Activated CD4-positive, alpha-beta T cell treated with anti-CD3 and anti-CD28 coated beads, Interleukin-2, amount 10 ng/mL, durations not matched to agents 24 days and 14 days (primary cell): ENCODE data around the gene DSTYK. TPM values are rescaled to one million over a fixed set of nuclear protein-coding genes. Genes with fewer than 3 reads are reported as not detected.

Source experiments
- DNase-seq: peaks from one replicate; pipeline ENCODE4 v3.0.0; 2022
- H3K27ac Mint-ChIP-seq: one replicate; pipeline ENCODE4 v1.8.0; 2022; ENCODE audit warnings: mild to moderate bottlenecking, mixed read lengths
- H3K27me3 Mint-ChIP-seq: one replicate; pipeline ENCODE4 v1.8.0; 2022; ENCODE audit warnings: mixed read lengths
- H3K36me3 Mint-ChIP-seq: one replicate; pipeline ENCODE4 v1.8.0; 2022; ENCODE audit warnings: low read depth, mild to moderate bottlenecking, mixed read lengths
- H3K4me1 Mint-ChIP-seq: one replicate; pipeline ENCODE4 v1.8.0; 2021; ENCODE audit warnings: mixed read lengths
- H3K4me3 Mint-ChIP-seq: one replicate; pipeline ENCODE4 v1.8.0; 2022; ENCODE audit warnings: mild to moderate bottlenecking, moderate library complexity, mixed read lengths
- H3K9me3 Mint-ChIP-seq: one replicate; pipeline ENCODE4 v1.8.0; 2021; ENCODE audit warnings: mixed read lengths
- intact Hi-C: fragments of 100-400 bp; cut with micrococcal nuclease; formaldehyde crosslinking; loops from one replicate; pipeline ENCODE4 v1.15.1; 2023
- total RNA-seq: library from RNA; stranded (reverse); gene quantifications from 2 replicates; pipeline ENCODE4 v1.2.3, GENCODE V29; 2022

The DSTYK gene
- total RNA-seq = 26.7 and 27.6 TPM in 2 replicates

GRCh38 chr1:205211169-205211838 lies at the start of gene DSTYK:
TSS of gene DSTYK (minus strand) at chr1:205211702. CDS start at chr1:205211535, 167 bp downstream.
- H3K27me3 Mint-ChIP-seq = no peaks in the 10 kb centered on the region
- no peaks in the 10 kb centered on the region for H3K9me3 Mint-ChIP-seq
- peaks cover 16% of the 10 kb centered on the region for H3K36me3 Mint-ChIP-seq
- peaks cover 42% of the 10 kb centered on the region for H3K4me1 Mint-ChIP-seq
- H3K27ac Mint-ChIP-seq = peak within 1 kb of the TSS; percentile 96
- intact Hi-C loops = loop anchor here (1.0 to 5.0 kb wide), 6 partner anchors 8 to 89 kb away; no protein-coding TSS in a partner anchor
- peak; percentile 97 for DNase-seq
- peak within 1 kb of the TSS; percentile 95 for H3K4me3 Mint-ChIP-seq

- no peak overlapping the region for H3K4me3 Mint-ChIP-seq
- no peak for DNase-seq
- H3K4me1 Mint-ChIP-seq = peaks cover 22% of the 10 kb centered on the region
- no peaks in the 10 kb centered on the region for H3K36me3 Mint-ChIP-seq
- intact Hi-C loops = no loop called here
- no peaks in the 10 kb centered on the region for H3K9me3 Mint-ChIP-seq
- no peaks in the 10 kb centered on the region for H3K27me3 Mint-ChIP-seq
- H3K27ac Mint-ChIP-seq = peak overlapping the region; percentile 10
These were observed 48.5 kb upstream of the DSTYK start for GRCh38 chr1:205259998-205260397.

- H3K27ac Mint-ChIP-seq = no peak overlapping the region
- intact Hi-C loops = no loop called here
These were observed 47.9 kb upstream of the DSTYK start for GRCh38 chr1:205259324-205259832.

GRCh38 chr1:205258719-205259118 lies 47.2 kb upstream of the DSTYK start:
- intact Hi-C loops = no loop called here
- no peak for DNase-seq
- Mint-ChIP-seq H3K4me3 (no peak overlapping the region), H3K36me3 (no peaks in the 10 kb centered on the region), H3K27me3 (no peaks in the 10 kb centered on the region), H3K4me1 (peaks cover 22% of the 10 kb centered on the region), H3K27ac (no peak overlapping the region), H3K9me3 (no peaks in the 10 kb centered on the region)

More at GRCh38 chr1:205259324-205259832, 47.9 kb upstream of the DSTYK start:
- H3K4me3 Mint-ChIP-seq = no peak overlapping the region
- no peaks in the 10 kb centered on the region for H3K36me3 Mint-ChIP-seq
- no peaks in the 10 kb centered on the region for H3K27me3 Mint-ChIP-seq
- no peak for DNase-seq
- H3K4me1 Mint-ChIP-seq = peaks cover 22% of the 10 kb centered on the region
- no peaks in the 10 kb centered on the region for H3K9me3 Mint-ChIP-seq

- H3K27me3 Mint-ChIP-seq = no peaks in the 10 kb centered on the region
- no peaks in the 10 kb centered on the region for H3K9me3 Mint-ChIP-seq
- DNase-seq = no peak
- H3K36me3 Mint-ChIP-seq = no peaks in the 10 kb centered on the region
- H3K27ac Mint-ChIP-seq = no peak overlapping the region
- peaks cover 21% of the 10 kb centered on the region for H3K4me1 Mint-ChIP-seq
- no peak overlapping the region for H3K4me3 Mint-ChIP-seq
- intact Hi-C loops = no loop called here
These were observed 46.8 kb upstream of the DSTYK start for GRCh38 chr1:205258261-205258691.

GRCh38 chr1:205257735-205258134 lies 46.2 kb upstream of the DSTYK start:
- DNase-seq = no peak
- Mint-ChIP-seq H3K4me1 (peaks cover 17% of the 10 kb centered on the region), H3K9me3 (no peaks in the 10 kb centered on the region), H3K27ac (no peak overlapping the region), H3K36me3 (no peaks in the 10 kb centered on the region), H3K27me3 (no peaks in the 10 kb centered on the region), H3K4me3 (no peak overlapping the region)
- intact Hi-C loops = no loop called here

GRCh38 chr1:205256951-205257625 lies 45.6 kb upstream of the DSTYK start:
- Mint-ChIP-seq H3K27me3 (no peaks in the 10 kb centered on the region), H3K9me3 (no peaks in the 10 kb centered on the region), H3K4me3 (no peak overlapping the region), H3K27ac (no peak overlapping the region), H3K36me3 (no peaks in the 10 kb centered on the region), H3K4me1 (peaks cover 12% of the 10 kb centered on the region)
- intact Hi-C loops = loop anchor here (1.0 kb wide), 4 partner anchors 28 to 282 kb away; no protein-coding TSS in a partner anchor
- no peak for DNase-seq

- H3K36me3 Mint-ChIP-seq = no peaks in the 10 kb centered on the region
- peak; percentile 96 for DNase-seq
- no peak overlapping the region for H3K4me3 Mint-ChIP-seq
- H3K27ac Mint-ChIP-seq = no peak overlapping the region
- H3K9me3 Mint-ChIP-seq = no peaks in the 10 kb centered on the region
- H3K4me1 Mint-ChIP-seq = peaks cover 5% of the 10 kb centered on the region
- intact Hi-C loops = loop anchor here (1.0 kb wide), 4 partner anchors 27 to 281 kb away; no protein-coding TSS in a partner anchor
- H3K27me3 Mint-ChIP-seq = no peaks in the 10 kb centered on the region
These were observed 44.7 kb upstream of the DSTYK start for GRCh38 chr1:205255941-205256780.

GRCh38 chr1:205251576-205251975 lies 40.1 kb upstream of the DSTYK start:
- Mint-ChIP-seq H3K27me3 (no peaks in the 10 kb centered on the region), H3K4me1 (peaks cover 15% of the 10 kb centered on the region)
- intact Hi-C loops = no loop called here

GRCh38 chr1:205250699-205251098 lies 39.2 kb upstream of the DSTYK start:
- Mint-ChIP-seq H3K9me3 (no peaks in the 10 kb centered on the region), H3K4me1 (peaks cover 20% of the 10 kb centered on the region), H3K4me3 (no peak overlapping the region), H3K27me3 (no peaks in the 10 kb centered on the region), H3K36me3 (peaks cover 6% of the 10 kb centered on the region), H3K27ac (no peak overlapping the region)
- DNase-seq = no peak
- intact Hi-C loops = no loop called here

More at GRCh38 chr1:205251576-205251975, 40.1 kb upstream of the DSTYK start:
- Mint-ChIP-seq H3K4me3 (no peak overlapping the region), H3K27ac (no peak overlapping the region), H3K36me3 (peaks cover 2% of the 10 kb centered on the region), H3K9me3 (no peaks in the 10 kb centered on the region)
- DNase-seq = no peak

GRCh38 chr1:205249651-205250050 lies 38.1 kb upstream of the DSTYK start:
- H3K4me3 Mint-ChIP-seq = no peak overlapping the region
- peaks cover 6% of the 10 kb centered on the region for H3K36me3 Mint-ChIP-seq
- no peak for DNase-seq
- peaks cover 22% of the 10 kb centered on the region for H3K4me1 Mint-ChIP-seq
- H3K9me3 Mint-ChIP-seq = no peaks in the 10 kb centered on the region
- H3K27me3 Mint-ChIP-seq = no peaks in the 10 kb centered on the region
- intact Hi-C loops = no loop called here
- no peak overlapping the region for H3K27ac Mint-ChIP-seq

- no peak for DNase-seq
- Mint-ChIP-seq H3K36me3 (peaks cover 6% of the 10 kb centered on the region), H3K27me3 (no peaks in the 10 kb centered on the region), H3K27ac (no peak overlapping the region), H3K4me3 (no peak overlapping the region), H3K9me3 (no peaks in the 10 kb centered on the region), H3K4me1 (peaks cover 22% of the 10 kb centered on the region)
- intact Hi-C loops = no loop called here
These were observed 37.5 kb upstream of the DSTYK start for GRCh38 chr1:205248793-205249601.
